Activated naive CD4-positive, alpha-beta T cell treated with anti-CD3 and anti-CD28 coated beads, Interleukin-2, amount 50 U/mL, for 24 hours (primary cell): Measurements from ENCODE around the gene PNMA1.

Experiments
- H3K27ac Mint-ChIP-seq: one replicate; pipeline ENCODE4 v1.8.0; 2021; ENCODE audit warnings: mild to moderate bottlenecking, mixed read lengths
- H3K27me3 Mint-ChIP-seq: one replicate; pipeline ENCODE4 v1.8.0; 2021; ENCODE audit warnings: mixed read lengths
- H3K36me3 Mint-ChIP-seq: one replicate; pipeline ENCODE4 v1.8.0; 2021; ENCODE audit warnings: mixed read lengths
- H3K4me1 Mint-ChIP-seq: one replicate; pipeline ENCODE4 v1.8.0; 2021; ENCODE audit warnings: mixed read lengths
- H3K4me3 Mint-ChIP-seq: one replicate; pipeline ENCODE4 v1.8.0; 2021; ENCODE audit warnings: mild to moderate bottlenecking, mixed read lengths
- H3K9me3 Mint-ChIP-seq: one replicate; pipeline ENCODE4 v1.8.0; 2021; ENCODE audit warnings: mixed read lengths

PNMA1 gene

DNA sequence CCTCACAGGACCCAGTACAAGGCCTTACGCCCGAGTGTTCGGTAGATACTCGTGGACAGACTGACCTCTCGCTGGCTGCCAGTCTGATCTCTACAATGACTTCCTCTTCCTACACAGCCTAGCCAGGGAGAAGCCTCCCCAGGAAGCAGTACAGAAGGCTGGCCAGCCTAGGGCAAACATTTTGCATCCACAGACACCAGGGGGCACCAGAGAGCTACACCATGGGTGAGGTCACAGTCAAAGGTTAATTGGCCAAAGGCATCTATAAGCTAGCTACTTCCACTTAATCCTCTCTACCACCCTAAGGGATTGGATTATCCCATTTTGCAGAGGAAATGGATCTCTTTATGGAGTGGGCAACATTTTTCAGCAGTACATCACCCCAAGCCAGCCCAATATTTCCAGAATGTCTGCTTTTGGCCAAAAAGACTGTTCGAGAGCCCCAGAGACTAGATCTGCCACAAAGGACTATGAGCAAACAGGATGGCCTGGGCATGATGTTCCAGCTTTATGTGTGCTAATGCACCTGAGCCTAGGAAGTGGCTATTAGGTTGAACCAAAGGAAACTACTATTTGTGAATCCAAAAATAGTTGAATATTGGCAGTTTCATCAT, 14.6 kb upstream of the PNMA1 start:
- H3K4me1 Mint-ChIP-seq = peaks cover 27% of the 10 kb centered on the region
- peaks cover 10% of the 10 kb centered on the region for H3K36me3 Mint-ChIP-seq
- H3K9me3 Mint-ChIP-seq = no peaks in the 10 kb centered on the region
- H3K27me3 Mint-ChIP-seq = no peaks in the 10 kb centered on the region
- H3K27ac Mint-ChIP-seq = peak overlapping the region; percentile 70
- no peak overlapping the region for H3K4me3 Mint-ChIP-seq

DNA sequence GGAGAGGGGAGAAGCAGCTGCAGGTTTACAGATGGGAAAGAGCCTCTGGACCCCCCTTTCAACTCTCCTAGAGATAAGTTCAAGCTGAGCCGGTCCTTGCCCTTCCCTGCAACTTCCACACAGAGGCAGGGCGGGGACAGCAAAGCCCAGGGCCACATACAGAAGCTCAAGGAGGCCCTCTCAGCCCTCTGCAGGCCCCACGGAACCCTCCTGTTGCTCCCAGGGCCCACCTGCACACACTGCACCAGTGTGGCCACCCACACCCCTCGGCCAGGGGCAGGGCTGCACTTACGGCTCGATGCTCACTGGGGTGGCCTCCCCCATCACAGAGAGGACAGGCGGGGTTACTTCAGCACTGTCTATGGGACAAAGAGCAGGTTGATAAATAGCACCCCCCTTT, 13.0 kb upstream of the PNMA1 start:
- Mint-ChIP-seq H3K27me3 (no peaks in the 10 kb centered on the region), H3K27ac (peak overlapping the region; percentile 68), H3K4me3 (no peak overlapping the region), H3K36me3 (peaks cover 14% of the 10 kb centered on the region), H3K9me3 (no peaks in the 10 kb centered on the region), H3K4me1 (peaks cover 31% of the 10 kb centered on the region)

GRCh38 chr14:73726025-73726961, 12.1 kb upstream of the PNMA1 start:
- Mint-ChIP-seq H3K4me1 (peaks cover 27% of the 10 kb centered on the region), H3K27me3 (no peaks in the 10 kb centered on the region), H3K4me3 (no peak overlapping the region), H3K36me3 (peaks cover 11% of the 10 kb centered on the region), H3K27ac (peak overlapping the region; percentile 72), H3K9me3 (no peaks in the 10 kb centered on the region)

DNA sequence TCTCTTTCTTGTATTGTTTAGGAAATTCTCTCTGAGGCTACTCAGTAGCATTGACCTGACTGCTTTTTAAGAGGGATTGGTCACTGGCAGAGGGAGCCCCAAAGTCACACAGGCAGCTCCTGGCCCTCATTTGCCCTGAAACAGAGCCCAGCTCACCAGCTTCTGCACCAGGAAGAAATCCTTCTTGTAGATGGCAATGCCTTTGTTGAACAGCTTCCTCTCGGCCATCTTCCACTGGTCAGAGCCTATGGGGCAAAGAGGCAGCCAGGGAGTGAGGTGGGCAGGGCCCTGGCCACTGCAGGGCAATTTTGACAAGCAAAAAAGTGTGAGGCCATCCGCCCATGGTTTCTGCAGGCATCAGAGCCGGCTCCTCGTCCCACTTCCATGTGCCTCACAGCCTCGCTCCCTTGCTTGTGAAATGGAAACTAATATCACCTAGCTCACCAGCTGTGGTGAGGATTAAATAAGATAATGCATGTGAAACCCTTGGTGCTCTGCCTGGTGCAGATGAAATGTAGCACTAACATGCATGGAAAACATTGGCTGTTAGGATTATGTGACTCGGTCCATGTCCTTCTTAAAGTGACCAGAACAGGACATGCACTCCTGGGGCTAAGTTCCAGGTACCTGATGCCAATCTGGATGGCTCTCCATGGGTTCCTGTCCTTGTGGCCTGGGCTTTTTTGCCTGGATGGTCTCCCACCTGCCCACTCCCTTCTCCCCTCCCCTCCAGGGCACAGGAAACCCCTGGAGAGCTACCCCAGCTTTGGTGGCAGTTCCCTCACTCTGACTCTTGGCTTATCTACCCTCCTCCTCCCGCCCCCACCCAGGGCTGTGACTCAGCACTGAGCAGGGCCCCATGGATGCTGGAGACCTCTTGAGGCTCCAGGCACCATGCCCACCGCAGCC, 11.2 kb upstream of the PNMA1 start:
- no peaks in the 10 kb centered on the region for H3K27me3 Mint-ChIP-seq
- peak overlapping the region; percentile 84 for H3K27ac Mint-ChIP-seq
- peaks cover 25% of the 10 kb centered on the region for H3K4me1 Mint-ChIP-seq
- peaks cover 10% of the 10 kb centered on the region for H3K36me3 Mint-ChIP-seq
- no peak overlapping the region for H3K4me3 Mint-ChIP-seq
- H3K9me3 Mint-ChIP-seq = no peaks in the 10 kb centered on the region

GRCh38 chr14:73724696-73725095, 10.5 kb upstream of the PNMA1 start:
- no peaks in the 10 kb centered on the region for H3K9me3 Mint-ChIP-seq
- H3K27me3 Mint-ChIP-seq = no peaks in the 10 kb centered on the region
- H3K36me3 Mint-ChIP-seq = peaks cover 6% of the 10 kb centered on the region
- peaks cover 22% of the 10 kb centered on the region for H3K4me1 Mint-ChIP-seq
- H3K27ac Mint-ChIP-seq = peak overlapping the region; percentile 84
- H3K4me3 Mint-ChIP-seq = no peak overlapping the region

DNA sequence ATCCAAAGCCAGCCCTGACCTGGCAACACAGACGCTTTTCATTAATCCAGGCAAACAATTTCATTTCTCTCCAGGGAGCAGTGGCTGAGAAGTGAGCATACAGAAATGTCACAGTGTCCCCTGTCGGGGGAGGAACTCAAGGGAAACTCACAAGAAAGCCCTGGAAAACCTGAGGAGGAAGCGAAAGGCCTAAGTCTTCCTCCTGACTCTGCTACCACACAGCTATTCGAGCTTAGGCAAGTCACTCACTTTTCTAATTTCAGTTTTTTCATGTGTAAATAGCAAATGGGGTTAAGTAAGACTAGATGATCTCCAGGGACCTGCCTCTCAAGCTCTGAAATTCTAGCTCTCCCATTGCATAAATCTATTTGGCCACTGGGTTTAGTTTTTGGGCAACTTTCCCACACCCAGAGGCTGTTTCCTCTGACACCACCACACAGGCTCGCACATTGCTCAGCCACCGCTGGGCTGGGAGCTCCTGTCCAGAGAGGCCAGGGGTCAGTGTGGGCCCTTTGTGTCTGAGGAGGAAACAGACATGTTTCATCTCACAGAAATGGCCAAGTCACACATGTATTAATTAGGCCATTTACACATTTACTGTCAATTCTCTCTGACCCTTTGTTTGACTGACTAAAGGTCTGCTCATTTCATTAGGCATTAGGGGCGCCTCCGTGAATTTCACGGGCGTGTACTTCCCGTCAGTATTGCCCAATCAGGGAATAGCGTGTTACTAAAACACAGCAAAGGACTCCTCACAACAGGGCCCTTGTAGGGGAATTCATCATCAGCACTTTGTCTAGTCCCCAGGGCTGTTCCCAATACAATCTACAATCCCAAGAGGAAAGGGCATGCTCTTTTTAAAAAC, 9.8 kb upstream of the PNMA1 start:
- Mint-ChIP-seq H3K4me3 (no peak overlapping the region), H3K27ac (peak overlapping the region; percentile 76)

DNA sequence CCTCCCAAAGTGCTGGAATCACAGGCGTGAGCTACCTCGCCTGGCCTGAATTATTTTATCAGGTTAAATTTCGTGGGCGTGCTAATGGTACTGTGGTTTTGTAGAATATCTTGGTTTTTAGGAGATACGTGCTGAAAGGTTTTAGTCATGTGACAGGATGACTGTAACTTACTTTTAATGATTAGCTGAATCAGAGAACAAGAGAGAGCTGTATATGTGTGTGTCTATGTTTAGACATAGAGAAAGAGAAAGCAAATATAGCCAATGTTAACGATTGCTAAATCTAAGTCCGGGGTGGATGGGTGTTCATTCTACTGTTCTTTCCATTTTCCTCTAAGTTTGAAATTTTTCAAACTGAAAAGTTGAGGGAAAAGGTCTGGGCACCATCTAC, 9.2 kb upstream of the PNMA1 start:
- H3K4me1 Mint-ChIP-seq = peaks cover 9% of the 10 kb centered on the region
- H3K36me3 Mint-ChIP-seq = peaks cover 6% of the 10 kb centered on the region
- no peaks in the 10 kb centered on the region for H3K27me3 Mint-ChIP-seq
- peak overlapping the region; percentile 76 for H3K27ac Mint-ChIP-seq
- no peak overlapping the region for H3K4me3 Mint-ChIP-seq
- no peaks in the 10 kb centered on the region for H3K9me3 Mint-ChIP-seq

More for the DNA sequence above, 9.8 kb upstream of the PNMA1 start:
- no peaks in the 10 kb centered on the region for H3K9me3 Mint-ChIP-seq
- peaks cover 6% of the 10 kb centered on the region for H3K36me3 Mint-ChIP-seq
- no peaks in the 10 kb centered on the region for H3K27me3 Mint-ChIP-seq
- H3K4me1 Mint-ChIP-seq = peaks cover 16% of the 10 kb centered on the region

DNA sequence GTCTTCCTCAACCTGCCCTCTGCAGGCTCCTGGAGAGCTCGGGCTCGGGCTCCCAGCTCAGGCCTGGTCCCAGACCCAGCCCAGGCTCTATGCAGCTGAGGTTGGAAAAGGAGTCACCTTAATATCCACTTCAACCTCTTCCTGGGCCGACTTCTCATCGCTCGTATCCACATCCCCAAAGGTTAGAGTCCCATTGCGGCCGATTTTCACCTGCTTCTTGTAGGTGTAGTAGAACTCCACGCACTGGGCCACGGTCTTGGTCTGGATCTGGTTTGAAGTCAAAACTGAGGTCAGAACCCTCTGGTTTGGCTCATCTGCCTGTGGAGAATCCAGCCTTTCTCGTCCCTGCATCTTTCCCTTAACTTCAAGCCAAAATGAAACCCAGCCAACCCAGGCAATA, 8.4 kb upstream of the PNMA1 start:
- Mint-ChIP-seq H3K4me3 (no peak overlapping the region), H3K9me3 (no peaks in the 10 kb centered on the region), H3K27ac (no peak overlapping the region), H3K4me1 (peaks cover 9% of the 10 kb centered on the region), H3K36me3 (peaks cover 6% of the 10 kb centered on the region), H3K27me3 (no peaks in the 10 kb centered on the region)

- peak overlapping the region; percentile 20 for H3K27ac Mint-ChIP-seq
- H3K4me3 Mint-ChIP-seq = no peak overlapping the region
- H3K4me1 Mint-ChIP-seq = peaks cover 9% of the 10 kb centered on the region
- no peaks in the 10 kb centered on the region for H3K9me3 Mint-ChIP-seq
- H3K27me3 Mint-ChIP-seq = no peaks in the 10 kb centered on the region
- H3K36me3 Mint-ChIP-seq = peaks cover 6% of the 10 kb centered on the region
Observed at GRCh38 chr14:73721101-73721821, 7.1 kb upstream of the PNMA1 start.

- H3K4me3 Mint-ChIP-seq = no peak overlapping the region
- no peaks in the 10 kb centered on the region for H3K9me3 Mint-ChIP-seq
- H3K36me3 Mint-ChIP-seq = peaks cover 3% of the 10 kb centered on the region
- peaks cover 6% of the 10 kb centered on the region for H3K4me1 Mint-ChIP-seq
- H3K27me3 Mint-ChIP-seq = no peaks in the 10 kb centered on the region
- H3K27ac Mint-ChIP-seq = no peak overlapping the region
Observed at GRCh38 chr14:73720636-73721035, 6.5 kb upstream of the PNMA1 start.

GRCh38 chr14:73719791-73720190, 5.6 kb upstream of the PNMA1 start:
- H3K27ac Mint-ChIP-seq = peak overlapping the region; percentile 55
- H3K27me3 Mint-ChIP-seq = no peaks in the 10 kb centered on the region
- H3K4me1 Mint-ChIP-seq = peaks cover 7% of the 10 kb centered on the region
- no peaks in the 10 kb centered on the region for H3K9me3 Mint-ChIP-seq
- peaks cover 3% of the 10 kb centered on the region for H3K36me3 Mint-ChIP-seq
- H3K4me3 Mint-ChIP-seq = no peak overlapping the region

DNA sequence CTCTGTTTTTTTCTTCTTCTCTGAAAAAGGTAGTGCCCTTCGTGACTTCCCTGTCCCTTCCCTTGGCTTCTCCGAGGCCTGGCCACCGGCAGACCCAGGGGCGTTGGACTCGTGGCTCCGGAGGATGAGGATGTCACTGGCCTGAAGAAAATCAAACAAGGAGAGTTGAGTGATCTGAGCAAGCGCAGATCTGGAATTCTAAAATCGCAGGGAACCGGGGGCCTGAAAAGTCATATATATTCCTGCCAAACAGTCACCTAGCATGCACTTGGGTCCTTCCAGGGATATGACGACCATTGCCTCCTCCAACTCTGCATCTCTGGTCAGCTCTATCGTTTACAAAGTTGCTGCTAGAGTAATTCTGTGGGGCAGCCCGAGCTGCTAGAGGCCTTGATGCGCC, 5.2 kb upstream of the PNMA1 start:
- no peaks in the 10 kb centered on the region for H3K27me3 Mint-ChIP-seq
- no peak overlapping the region for H3K4me3 Mint-ChIP-seq
- H3K27ac Mint-ChIP-seq = peak overlapping the region; percentile 30
- H3K36me3 Mint-ChIP-seq = peaks cover 3% of the 10 kb centered on the region
- H3K4me1 Mint-ChIP-seq = peaks cover 11% of the 10 kb centered on the region
- H3K9me3 Mint-ChIP-seq = no peaks in the 10 kb centered on the region

- Mint-ChIP-seq H3K27me3 (no peaks in the 10 kb centered on the region), H3K9me3 (no peaks in the 10 kb centered on the region), H3K36me3 (peaks cover 3% of the 10 kb centered on the region), H3K4me3 (no peak overlapping the region), H3K4me1 (peaks cover 10% of the 10 kb centered on the region), H3K27ac (peak overlapping the region; percentile 17)
Observed at GRCh38 chr14:73718418-73719251, 4.5 kb upstream of the PNMA1 start.
